Stimulated activated CD8-positive, alpha-beta memory T cell treated with anti-CD3 and anti-CD28 coated beads, Interleukin-2, amount 100 ng/mL, for 48 hours (primary cell): ENCODE data around the gene VWF.
"Not testable (repeated sequence)": the region's sequence is repeated elsewhere in the genome, so short reads cannot be mapped to it uniquely, and the experiment has no call there.

Experiments
- DNase-seq, 2 donors: peaks; one replicate each; pipeline ENCODE4 v3.0.0-alpha.2; 2020; ENCODE audit warnings: low read depth in 2 of 2

Gene VWF

GRCh38 chr12:6145564-6145963 lies 21.1 kb upstream of the VWF start:
- DNase-seq, result no peak

- no peak for DNase-seq
Measured at GRCh38 chr12:6143303-6143675, 18.8 kb upstream of the VWF start.

- DNase-seq, result not testable (repeated sequence)
Measured at GRCh38 chr12:6142368-6143302, 18.2 kb upstream of the VWF start.

DNA sequence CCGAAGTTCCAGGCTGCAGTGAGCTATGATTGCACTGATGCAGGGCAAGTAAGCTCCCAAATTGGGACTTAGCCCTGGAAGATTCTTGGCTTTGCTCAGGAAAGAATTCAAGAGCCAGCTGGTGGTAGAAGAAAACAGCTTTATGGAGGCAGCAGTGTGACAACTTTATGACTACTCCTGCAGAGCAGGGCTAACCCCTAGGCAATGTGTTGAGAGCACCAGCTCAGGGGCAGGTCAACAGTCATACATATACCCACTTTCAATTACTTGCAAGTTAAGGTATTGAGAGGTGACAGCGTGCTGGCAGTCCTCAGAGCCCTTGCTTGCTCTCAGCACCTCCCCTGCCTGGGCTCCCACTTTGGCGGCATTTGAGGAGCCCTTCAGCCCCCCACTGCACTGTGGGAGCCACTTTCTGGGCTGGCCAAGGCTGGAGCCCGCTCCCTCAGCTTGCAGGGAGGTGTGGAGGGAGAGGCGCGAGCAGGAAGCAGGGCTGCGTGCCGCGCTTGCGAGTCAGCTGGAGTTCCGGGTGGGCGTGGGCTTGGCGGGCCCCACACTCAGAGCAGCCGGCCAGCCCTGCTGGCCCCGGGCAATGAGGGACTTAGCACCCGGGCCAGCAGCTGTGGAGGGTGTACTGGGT lies 17.4 kb upstream of the VWF start:
- not testable (repeated sequence) for DNase-seq

- peak in 1 of 2 donors; percentile 8 for DNase-seq
Measured at GRCh38 chr12:6140651-6141447, 16.4 kb upstream of the VWF start.

GRCh38 chr12:6135071-6135470 lies 10.6 kb upstream of the VWF start:
- no peak for DNase-seq

DNA sequence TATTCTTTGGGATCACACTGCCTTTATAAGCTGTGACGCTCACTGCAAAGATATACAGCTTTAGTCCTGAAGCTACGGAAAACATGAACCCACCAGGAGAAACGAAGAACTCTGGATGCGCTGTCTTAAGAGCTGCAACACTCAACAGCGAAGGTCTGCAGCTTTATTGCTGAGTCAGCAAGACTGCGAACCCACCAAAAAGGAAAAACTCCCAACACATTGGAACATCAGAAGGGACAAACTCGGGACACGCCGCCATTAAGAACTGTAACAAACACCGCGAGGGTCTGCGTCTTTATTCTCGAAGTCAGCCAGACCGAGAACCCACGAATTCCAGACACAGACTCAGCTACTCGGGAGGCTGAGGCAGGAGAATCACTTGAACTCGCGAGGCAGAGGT lies 9.2 kb upstream of the VWF start:
- no peak for DNase-seq

DNA sequence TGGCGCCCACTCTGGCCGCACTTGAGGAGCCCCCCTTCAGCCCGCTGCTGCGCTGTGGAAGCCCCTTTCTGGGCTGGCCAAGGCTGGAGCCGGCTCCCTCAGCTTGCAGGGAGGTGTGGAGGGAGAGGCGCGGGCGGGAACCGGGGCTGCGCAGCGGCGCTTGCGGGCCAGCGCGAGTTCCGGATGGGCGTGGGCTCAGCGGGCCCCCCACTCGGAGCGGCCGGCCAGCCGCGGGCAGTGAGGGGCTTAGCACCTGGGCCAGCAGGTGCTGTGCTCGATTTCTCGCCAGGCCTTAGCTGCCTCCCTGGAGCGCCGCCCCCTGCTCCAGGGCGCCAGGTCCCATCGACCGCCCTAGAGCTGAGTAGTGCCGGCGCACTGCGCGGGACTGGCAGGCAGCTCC lies 8.0 kb upstream of the VWF start:
- DNase-seq, result no peak

DNA sequence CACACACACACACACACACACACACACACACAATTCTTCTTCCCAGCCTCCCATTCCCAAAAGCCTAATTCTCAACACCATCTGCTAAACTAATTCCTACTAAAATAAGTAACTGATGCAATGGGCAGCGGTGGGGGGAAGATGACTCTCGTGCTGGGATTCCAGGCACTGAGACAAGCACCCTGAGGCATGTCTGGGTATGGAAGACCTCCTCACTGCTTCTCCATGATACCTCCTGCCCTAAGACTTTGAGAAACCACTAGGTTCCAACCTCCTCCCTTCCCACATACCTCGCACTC lies 789 bp upstream of the VWF start:
- DNase-seq, result no peak

- DNase-seq, result no peak
Measured at GRCh38 chr12:6123258-6123657, 1.2 kb downstream of the VWF start.

GRCh38 chr12:6122201-6122600 lies 2.3 kb downstream of the VWF start:
- no peak for DNase-seq

DNA sequence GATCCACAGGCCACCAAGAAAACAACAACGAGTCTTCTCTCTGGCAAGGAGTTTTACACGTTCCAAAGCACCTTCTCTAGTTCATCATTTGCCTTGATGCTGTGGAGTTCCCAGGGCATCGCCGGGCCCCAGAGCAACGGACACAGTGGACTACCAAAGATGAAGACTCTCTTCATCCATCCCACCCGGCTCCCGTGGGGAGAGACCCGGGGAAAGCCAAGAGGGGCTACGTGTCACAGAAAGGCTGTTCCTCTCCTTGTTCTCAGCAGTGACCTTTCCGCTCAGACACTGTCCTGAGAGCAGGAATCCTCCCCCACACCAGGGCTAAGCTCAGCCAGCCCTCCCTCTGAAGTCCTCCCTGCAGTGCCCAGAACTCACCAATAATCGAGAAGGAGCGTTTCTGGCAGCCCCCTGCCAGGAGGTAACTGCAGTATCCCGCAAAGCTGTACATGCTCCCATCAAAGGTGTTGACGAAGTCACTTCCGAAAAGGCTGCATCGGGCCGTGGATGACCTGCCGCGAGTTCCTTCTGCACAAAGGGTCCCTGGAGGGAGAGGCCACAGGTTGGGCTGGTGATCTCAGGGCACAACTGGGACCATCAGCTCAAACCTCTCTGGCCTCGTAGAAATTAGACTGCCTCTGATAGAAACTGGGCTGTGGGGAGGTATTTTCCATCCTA lies 3.5 kb downstream of the VWF start:
- DNase-seq, result no peak

- no peak for DNase-seq
Measured at GRCh38 chr12:6118891-6119568, 5.4 kb downstream of the VWF start.

DNA sequence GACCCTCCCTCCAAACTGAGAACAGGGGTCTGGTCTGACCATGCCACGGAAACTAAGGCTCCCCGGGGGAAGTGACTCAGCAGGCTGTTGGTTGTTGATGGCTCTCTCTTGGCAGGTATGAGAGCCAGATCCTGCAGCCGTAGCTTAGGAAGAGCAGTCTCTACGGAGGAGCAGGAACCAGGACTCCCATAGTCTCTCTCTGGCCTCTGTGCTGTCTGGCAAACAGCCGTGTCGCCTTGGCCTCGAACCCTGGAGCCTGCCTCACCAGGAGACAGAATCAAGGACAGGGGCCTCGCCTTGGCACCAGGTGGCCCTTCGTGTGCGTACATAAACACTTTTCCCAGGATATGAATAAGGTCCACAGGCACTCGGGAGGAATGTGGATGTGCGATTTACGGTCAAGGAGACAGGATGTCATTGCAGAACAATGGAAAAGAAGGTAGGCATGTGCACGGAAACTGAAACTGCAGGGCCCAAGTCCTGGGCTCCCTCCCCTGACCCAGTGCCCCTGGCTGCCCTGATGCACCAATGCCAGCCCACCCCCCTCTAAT lies 7.9 kb downstream of the VWF start:
- DNase-seq, result no peak

DNA sequence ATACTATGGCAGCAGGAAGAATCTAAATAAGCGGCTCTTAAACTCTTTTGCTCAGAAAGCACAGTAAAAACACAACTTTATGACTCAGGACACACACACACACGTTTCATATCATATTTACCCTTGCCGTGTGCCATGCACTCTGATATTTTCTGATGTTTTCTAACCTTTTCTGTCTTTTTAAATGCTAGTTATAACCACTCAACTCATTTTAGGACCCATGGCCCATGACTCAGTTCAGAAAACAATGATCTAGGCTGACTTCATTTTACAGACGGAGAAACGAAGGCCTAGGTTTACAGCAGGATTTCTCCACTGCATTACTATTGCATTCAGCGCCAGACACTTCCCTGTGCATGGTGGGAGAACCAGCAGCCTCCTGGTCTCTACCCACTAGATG lies 9.1 kb downstream of the VWF start:
- DNase-seq, result no peak

DNA sequence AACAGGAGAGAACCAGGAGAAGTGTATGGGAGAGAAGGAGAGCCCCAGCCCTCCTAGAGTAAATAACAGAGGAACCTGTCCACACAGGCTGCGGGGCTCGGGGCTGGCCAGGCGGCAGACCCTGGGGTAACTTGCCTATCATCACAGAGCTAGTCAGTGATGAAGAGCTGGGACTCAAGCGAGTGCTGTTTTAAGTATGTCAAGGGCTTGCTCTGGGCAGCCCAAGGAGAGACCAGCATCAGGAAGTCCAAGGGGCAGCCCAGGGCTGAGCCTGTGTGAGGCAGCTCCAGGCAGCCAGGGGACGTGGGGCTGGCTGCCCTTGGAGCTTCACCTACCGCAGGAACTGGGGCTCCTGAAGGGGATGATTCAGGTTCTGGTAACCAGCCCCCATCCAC lies 10.0 kb downstream of the VWF start:
- DNase-seq, result no peak

DNA sequence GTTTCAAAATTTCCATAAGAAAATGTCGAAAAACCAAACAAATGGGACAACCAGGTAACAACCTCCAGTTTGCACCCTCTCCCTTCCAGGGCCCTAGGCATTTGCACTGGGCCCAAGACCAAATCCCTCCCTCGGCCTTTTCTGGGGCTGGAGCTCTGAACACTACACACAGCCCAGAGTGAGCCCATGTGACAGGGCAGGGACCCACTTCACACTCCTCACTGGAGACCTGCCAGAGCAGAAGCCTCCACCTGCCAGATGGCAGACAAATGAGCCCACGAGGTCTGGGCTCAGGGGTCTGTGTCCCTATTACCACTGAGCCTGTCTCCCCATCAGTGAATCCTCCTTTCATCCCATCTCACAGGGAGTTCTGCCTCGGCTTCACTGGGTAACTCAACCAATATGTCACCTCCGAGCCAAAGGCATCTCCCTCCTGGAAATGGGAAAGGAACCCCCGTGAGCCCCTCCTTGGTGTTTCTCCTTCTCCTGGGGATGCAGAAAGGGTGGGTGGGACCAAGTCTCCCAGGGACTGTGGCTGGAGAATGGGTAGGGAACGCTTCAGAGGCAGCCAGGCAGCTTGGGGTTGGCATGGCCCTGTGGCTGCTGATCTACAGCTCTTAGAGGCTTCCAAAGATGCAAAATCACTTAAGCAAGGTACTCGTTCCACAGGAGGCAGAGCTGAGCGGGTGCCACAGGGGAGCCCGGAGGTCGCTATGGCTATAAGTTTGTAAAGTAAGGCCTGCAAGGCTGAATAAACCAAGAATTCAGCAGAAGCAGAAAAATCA lies 10.6 kb downstream of the VWF start:
- DNase-seq, result no peak

DNA sequence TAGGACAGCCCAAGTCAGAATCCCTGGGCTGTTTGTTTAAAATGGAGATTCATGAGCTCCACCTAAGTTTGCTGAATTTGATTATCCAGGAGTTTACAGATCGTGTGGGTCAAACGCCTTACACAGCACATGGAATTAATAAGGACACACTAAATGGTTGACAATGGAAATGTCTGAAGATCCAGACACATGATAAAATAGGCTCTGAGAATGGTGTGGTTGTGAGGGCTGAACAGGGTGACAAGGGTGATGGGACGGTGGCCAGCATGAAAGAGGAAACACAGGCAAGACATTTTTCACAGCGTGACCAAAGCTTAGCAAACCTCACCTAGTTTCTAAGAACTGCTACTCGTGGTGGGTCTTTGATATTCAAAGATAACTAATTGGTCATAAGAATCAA lies 12.5 kb downstream of the VWF start:
- no peak for DNase-seq

- DNase-seq, result no peak
Measured at GRCh38 chr12:6110006-6110405, 14.5 kb downstream of the VWF start.

GRCh38 chr12:6106218-6106617 lies 18.3 kb downstream of the VWF start:
- DNase-seq, result no peak

GRCh38 chr12:6104842-6105241 lies 19.6 kb downstream of the VWF start:
- DNase-seq, result no peak
